ENCODE results near the gene SPATA31E1.
"Not testable (repeated sequence)": the region's sequence is repeated elsewhere in the genome, so short reads cannot be mapped to it uniquely, and the experiment has no call there.

SPATA31E1 gene

GRCh38 chr9:87937352-87937751 is 54.7 kb downstream of the SPATA31E1 start:
- not testable (repeated sequence) for FAIRE-seq

GRCh38 chr9:87937918-87938317 is 55.2 kb downstream of the SPATA31E1 start:
- not testable (repeated sequence) for FAIRE-seq

DNA sequence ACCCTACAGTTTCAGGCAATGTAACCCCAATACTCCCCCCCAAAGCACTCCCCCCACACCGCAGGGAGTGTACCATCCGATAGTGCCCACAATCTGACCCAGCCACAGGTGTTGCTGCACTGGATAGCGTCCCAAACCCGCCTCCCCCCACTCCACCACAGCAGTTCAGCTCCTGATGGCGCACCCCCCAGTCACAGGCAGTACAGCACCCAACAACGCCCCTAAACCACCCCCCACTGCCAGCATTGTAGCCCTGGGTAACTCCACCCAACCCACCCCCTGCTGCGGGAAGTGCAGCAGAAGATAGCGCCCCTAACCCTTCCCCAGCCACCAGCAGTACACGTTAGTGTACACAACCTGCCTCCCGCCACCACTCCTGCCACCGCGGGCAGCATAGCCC is 55.7 kb downstream of the SPATA31E1 start:
- not testable (repeated sequence) for FAIRE-seq
